Measurements from ENCODE around the gene NKIRAS1.

The NKIRAS1 gene

GRCh38 chr3:23904545-23904944, 12.2 kb downstream of the NKIRAS1 start:
- H3K4me2 ChIP-seq, result no peak overlapping the region
- no peaks in the 10 kb centered on the region for H3K36me3 ChIP-seq (ENCODE audit: insufficient read depth)

GRCh38 chr3:23900744-23901143, 16.0 kb downstream of the NKIRAS1 start:
- no peaks in the 10 kb centered on the region for H4K20me1 ChIP-seq (ENCODE audit: insufficient read depth)
- no peak overlapping the region for H3K9ac ChIP-seq
- H3K27me3 ChIP-seq (ENCODE audit: insufficient read depth, low read depth), result no peaks in the 10 kb centered on the region
- no peaks in the 10 kb centered on the region for H3K36me3 ChIP-seq (ENCODE audit: insufficient read depth)
- H3K79me2 ChIP-seq (ENCODE audit: insufficient read depth, low read depth), result no peaks in the 10 kb centered on the region
- H3K4me2 ChIP-seq, result no peak overlapping the region
- H3K4me1 ChIP-seq (ENCODE audit: low read depth, poor library complexity, severe bottlenecking), result no peaks in the 10 kb centered on the region
- no peak overlapping the region for H2AFZ ChIP-seq (ENCODE audit: low read depth)
- TF ChIP-seq CTCF (conservative IDR thresholded peaks at IDR 0.05; ENCODE audit: low read depth, low read length), result no peak
- no peak overlapping the region for H3K27ac ChIP-seq
- H3K4me3 ChIP-seq (IDR thresholded peaks at IDR 0.05; ENCODE audit: insufficient read depth, low read depth, low read length), result no peak overlapping the region

More at GRCh38 chr3:23904545-23904944, 12.2 kb downstream of the NKIRAS1 start:
- no peak for TF ChIP-seq CTCF (conservative IDR thresholded peaks at IDR 0.05; ENCODE audit: low read depth, low read length)
- H3K4me1 ChIP-seq (ENCODE audit: low read depth, poor library complexity, severe bottlenecking), result no peaks in the 10 kb centered on the region
- H4K20me1 ChIP-seq (ENCODE audit: insufficient read depth), result no peaks in the 10 kb centered on the region
- H3K4me3 ChIP-seq (IDR thresholded peaks at IDR 0.05; ENCODE audit: insufficient read depth, low read depth, low read length), result no peak overlapping the region
- H2AFZ ChIP-seq (ENCODE audit: low read depth), result no peak overlapping the region
- H3K9ac ChIP-seq, result no peak overlapping the region
- H3K79me2 ChIP-seq (ENCODE audit: insufficient read depth, low read depth), result no peaks in the 10 kb centered on the region
- H3K27me3 ChIP-seq (ENCODE audit: insufficient read depth, low read depth), result no peaks in the 10 kb centered on the region
- no peak overlapping the region for H3K27ac ChIP-seq

GRCh38 chr3:23895181-23895580, 21.6 kb downstream of the NKIRAS1 start:
- no peaks in the 10 kb centered on the region for H3K79me2 ChIP-seq (ENCODE audit: insufficient read depth, low read depth)
- H3K4me2 ChIP-seq, result no peak overlapping the region
- 0 out of 2 replicates have a peak, but pooled peaks cover under 1% of the 10 kb centered on the region for H4K20me1 ChIP-seq (ENCODE audit: insufficient read depth)
- no peaks in the 10 kb centered on the region for H3K36me3 ChIP-seq (ENCODE audit: insufficient read depth)
- no peak overlapping the region for H3K9ac ChIP-seq
- no peak for TF ChIP-seq CTCF (conservative IDR thresholded peaks at IDR 0.05; ENCODE audit: low read depth, low read length)
- H2AFZ ChIP-seq (ENCODE audit: low read depth), result no peak overlapping the region
- H3K4me1 ChIP-seq (ENCODE audit: low read depth, poor library complexity, severe bottlenecking), result no peaks in the 10 kb centered on the region
- no peaks in the 10 kb centered on the region for H3K27me3 ChIP-seq (ENCODE audit: insufficient read depth, low read depth)
- H3K27ac ChIP-seq, result no peak overlapping the region
- H3K4me3 ChIP-seq (IDR thresholded peaks at IDR 0.05; ENCODE audit: insufficient read depth, low read depth, low read length), result no peak overlapping the region

GRCh38 chr3:23894254-23895061, 22.3 kb downstream of the NKIRAS1 start:
- Histone ChIP-seq H3K79me2 (ENCODE audit: insufficient read depth, low read depth) (no peaks in the 10 kb centered on the region; the same call in 1 of the 2 replicates), H3K36me3 (ENCODE audit: insufficient read depth) (no peaks in the 10 kb centered on the region), H3K4me2 (no peak overlapping the region), H2AFZ (ENCODE audit: low read depth) (no peak overlapping the region), H3K4me3 (IDR thresholded peaks at IDR 0.05; ENCODE audit: insufficient read depth, low read depth, low read length) (no peak overlapping the region), H3K27me3 (ENCODE audit: insufficient read depth, low read depth) (no peaks in the 10 kb centered on the region), H3K27ac (no peak overlapping the region), H3K9ac (no peak overlapping the region), H4K20me1 (ENCODE audit: insufficient read depth) (0 out of 2 replicates have a peak, but pooled peaks cover 5% of the 10 kb centered on the region), H3K4me1 (ENCODE audit: low read depth, poor library complexity, severe bottlenecking) (no peaks in the 10 kb centered on the region)
- TF ChIP-seq CTCF (conservative IDR thresholded peaks at IDR 0.05; ENCODE audit: low read depth, low read length), result no peak
